Naive B cell (primary cell): Measurements from ENCODE around the gene EVL. TPM values are rescaled to one million over a fixed set of nuclear protein-coding genes. Genes with fewer than 3 reads are reported as not detected.
A peak's percentile ranks its signal among the peaks of the same experiment; 100 is the strongest.
"Not testable (repeated sequence)": the region's sequence is repeated elsewhere in the genome, so short reads cannot be mapped to it uniquely, and the experiment has no call there.

Source experiments
- ATAC-seq, 2 donors: fragments of 150-1000 bp; cut with Tn5 transposase; 2 replicates each; pipeline ENCODE4 v1.10.0; 2021; ENCODE audit warnings: low read depth in 2 of 2, mild to moderate bottlenecking in 2 of 2, moderate library complexity in 2 of 2
- DNase-seq: peaks from one replicate; pipeline ENCODE4 v3.0.0; 2022
- H3K27ac Mint-ChIP-seq, 6 donors: one replicate each; pipeline ENCODE4 v1.8.0; 2020 to 2022; ENCODE audit warnings: mild to moderate bottlenecking in 6 of 6, mixed read lengths in 6 of 6, moderate library complexity in 5 of 6, inconsistent platforms in 2 of 6
- H3K27me3 Mint-ChIP-seq, 3 donors: one replicate each; pipeline ENCODE4 v1.8.0; 2021 to 2022; ENCODE audit warnings: mixed read lengths in 3 of 3, mild to moderate bottlenecking in 1 of 3
- H3K36me3 Mint-ChIP-seq, 2 donors: one replicate each; pipeline ENCODE4 v1.8.0; 2020 to 2022; ENCODE audit warnings: mixed read lengths in 2 of 2, inconsistent platforms in 1 of 2, mild to moderate bottlenecking in 1 of 2
- H3K4me1 Mint-ChIP-seq, 3 donors: one replicate each; pipeline ENCODE4 v1.8.0; 2020 to 2022; ENCODE audit warnings: mixed read lengths in 3 of 3, inconsistent platforms in 1 of 3, mild to moderate bottlenecking in 1 of 3, moderate library complexity in 1 of 3
- H3K4me3 Mint-ChIP-seq, 8 donors: one replicate each; pipeline ENCODE4 v1.8.0; 2020 to 2022; ENCODE audit warnings: mild to moderate bottlenecking in 8 of 8, mixed read lengths in 8 of 8, moderate library complexity in 8 of 8, inconsistent platforms in 2 of 8
- H3K9me3 Mint-ChIP-seq, 7 donors: one replicate each; pipeline ENCODE4 v1.8.0; 2020 to 2022; ENCODE audit warnings: mixed read lengths in 7 of 7, mild to moderate bottlenecking in 5 of 7, inconsistent platforms in 2 of 7, moderate library complexity in 1 of 7
- polyA plus RNA-seq, 6 donors: library from polyadenylated mRNA; unstranded; fragments of 300-500 nt; fragmentation: Illumina TruSeq; gene quantifications; one replicate each; pipeline ENCODE4 v1.2.3, GENCODE V29; 2021; ENCODE audit warnings: low read depth in 6 of 6

The EVL gene
- polyA plus RNA-seq, 6 donors from 2014 or later, result 76.5 to 135 (median 89.8) TPM

DNA sequence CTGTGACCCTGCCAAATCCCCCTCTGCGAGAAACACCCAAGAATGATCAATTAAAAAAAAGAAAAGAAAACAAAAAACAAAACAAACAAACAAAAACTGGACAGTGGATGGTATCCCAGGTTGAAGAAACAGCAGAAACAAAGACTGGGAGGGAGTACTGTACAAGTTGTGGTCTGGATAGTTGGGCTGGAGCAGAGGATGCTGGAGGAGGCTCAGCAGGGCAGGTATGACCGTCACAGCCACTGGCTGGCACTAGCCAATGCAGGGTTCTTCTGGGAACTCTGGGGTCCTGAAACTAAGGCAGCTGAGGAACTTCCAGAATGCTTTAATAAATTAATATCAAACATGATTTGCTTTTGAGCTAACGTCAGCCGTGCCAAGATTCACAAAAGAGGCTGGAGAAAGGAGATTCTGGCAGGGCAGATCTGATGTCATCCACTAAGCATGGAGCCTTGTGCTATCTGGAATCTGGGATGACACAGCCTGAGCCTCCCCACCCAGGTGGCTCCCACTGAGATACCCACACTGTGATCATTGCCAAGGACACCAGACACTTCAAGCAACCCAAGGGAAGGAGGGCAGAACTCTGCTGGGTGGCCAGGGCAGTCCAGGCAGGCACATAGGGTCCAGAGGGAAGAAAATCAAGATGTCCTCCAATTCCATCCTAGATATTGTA, 116.8 kb downstream of the EVL start:
- not testable (repeated sequence) for DNase-seq, H3K36me3 Mint-ChIP-seq, H3K4me1 Mint-ChIP-seq, ATAC-seq, H3K4me3 Mint-ChIP-seq, H3K27me3 Mint-ChIP-seq, H3K9me3 Mint-ChIP-seq
- peak overlapping the region in 1 of 6 donors; percentile 56 for H3K27ac Mint-ChIP-seq

DNA sequence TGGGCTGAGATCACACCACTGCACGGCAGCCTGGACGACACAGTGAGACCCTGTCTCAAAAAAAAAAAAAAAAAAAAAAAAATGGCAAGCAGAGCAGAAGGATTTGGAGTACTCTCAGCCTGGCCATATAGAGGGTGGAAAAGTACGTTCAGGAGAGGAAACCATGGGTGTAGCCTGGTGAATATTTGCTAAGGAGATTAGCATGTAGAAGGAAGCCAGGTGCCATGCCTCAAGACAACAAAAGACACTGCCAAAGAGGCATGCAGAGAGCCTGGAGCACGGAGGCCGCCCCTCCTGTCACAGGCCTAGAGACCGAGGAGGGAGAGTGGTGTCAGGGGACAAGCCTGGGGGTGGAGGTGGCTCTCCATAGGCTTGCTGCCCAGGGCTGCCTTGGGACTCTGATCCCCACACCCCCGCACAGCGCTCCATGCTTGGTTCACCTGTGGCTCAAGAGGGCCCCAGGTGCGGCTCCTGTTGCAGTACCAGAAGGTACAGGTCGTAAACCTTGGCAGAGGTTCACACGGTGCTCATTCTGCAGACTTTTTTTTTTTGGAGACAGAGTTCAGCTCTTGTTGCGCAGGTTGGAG, 122.1 kb downstream of the EVL start:
- no peaks in the 10 kb centered on the region for H3K9me3 Mint-ChIP-seq

GRCh38 chr14:100188392-100189030, 123.3 kb downstream of the EVL start:
- DNase-seq (no peak), ATAC-seq (no peak)
- H3K27ac Mint-ChIP-seq, result peak overlapping the region in 2 of 6 donors; percentile 4 to 34
- H3K4me1 Mint-ChIP-seq, result peaks cover 5 to 6% (median 5%) of the 10 kb centered on the region in 3 donors
- H3K36me3 Mint-ChIP-seq, result no peaks in the 10 kb centered on the region
- no peak overlapping the region for H3K4me3 Mint-ChIP-seq
- H3K27me3 Mint-ChIP-seq, result no peaks in the 10 kb centered on the region
- H3K9me3 Mint-ChIP-seq, result no peaks in the 10 kb centered on the region

More for the DNA sequence above, 122.1 kb downstream of the EVL start:
- ATAC-seq (no peak), DNase-seq (no peak)
- Mint-ChIP-seq H3K27ac (no peak overlapping the region), H3K4me3 (no peak overlapping the region), H3K27me3 (no peaks in the 10 kb centered on the region), H3K4me1 (no peaks in the 10 kb centered on the region), H3K36me3 (no peaks in the 10 kb centered on the region)

DNA sequence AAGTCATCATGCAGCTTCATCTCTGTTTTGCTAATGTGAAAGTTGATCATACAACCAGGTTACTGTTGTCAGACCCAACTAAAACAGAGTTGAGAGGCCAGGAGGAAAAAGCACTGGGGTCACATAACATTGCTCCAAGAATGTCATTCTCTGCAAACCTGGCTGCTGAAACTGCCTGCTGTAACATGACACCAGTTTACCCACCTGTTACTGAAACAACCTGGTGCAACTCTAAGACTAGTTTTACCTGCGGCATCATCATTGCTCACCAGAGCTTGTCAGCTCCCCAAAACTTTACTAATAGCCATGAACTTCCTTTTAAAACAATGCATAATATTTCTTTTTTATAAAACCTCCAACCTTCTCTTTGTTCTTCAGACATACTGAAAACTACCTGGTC, 124.9 kb downstream of the EVL start:
- Mint-ChIP-seq H3K36me3 (no peaks in the 10 kb centered on the region), H3K9me3 (no peaks in the 10 kb centered on the region), H3K27me3 (no peaks in the 10 kb centered on the region), H3K4me3 (no peak overlapping the region), H3K4me1 (peaks cover 7 to 9% (median 9%) of the 10 kb centered on the region in 3 donors), H3K27ac (peak overlapping the region in 1 of 6 donors; percentile 19)
- DNase-seq, result no peak
- no peak for ATAC-seq

GRCh38 chr14:100191584-100192249, 126.5 kb downstream of the EVL start:
- Mint-ChIP-seq H3K4me3 (peak overlapping the region in 4 of 8 donors; percentile 15 to 87 (median 56)), H3K36me3 (no peaks in the 10 kb centered on the region), H3K4me1 (peaks cover 7 to 9% (median 9%) of the 10 kb centered on the region in 3 donors), H3K27ac (peak overlapping the region in 3 of 6 donors; percentile 72 to 85 (median 82)), H3K9me3 (no peaks in the 10 kb centered on the region), H3K27me3 (no peaks in the 10 kb centered on the region)
- ATAC-seq (no peak), DNase-seq (no peak)

DNA sequence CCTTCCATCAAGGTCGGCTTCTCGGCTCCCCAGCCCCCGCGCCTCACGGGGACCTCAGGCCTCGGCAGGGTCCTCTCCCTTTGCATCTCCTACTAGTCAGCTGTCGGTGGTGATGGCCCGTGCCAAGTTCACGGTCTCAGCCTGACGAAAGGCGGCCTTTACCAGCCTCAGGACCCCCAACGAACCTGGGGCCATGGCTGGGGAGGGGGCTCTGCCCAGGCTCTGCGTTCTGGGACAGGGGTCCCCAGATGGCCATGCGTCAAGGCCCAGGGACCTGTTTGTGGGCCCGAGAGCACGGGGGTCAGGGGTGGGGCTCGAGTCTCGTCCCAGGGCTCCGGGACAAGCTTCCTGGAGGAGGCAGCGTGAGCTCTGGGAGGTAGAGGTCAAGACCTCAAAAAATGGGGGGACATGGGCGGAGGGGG, 127.0 kb downstream of the EVL start:
- Mint-ChIP-seq H3K36me3 (no peaks in the 10 kb centered on the region), H3K9me3 (no peaks in the 10 kb centered on the region), H3K4me3 (peak overlapping the region in 7 of 8 donors; percentile 47 to 89 (median 74)), H3K4me1 (peaks cover 7 to 9% (median 9%) of the 10 kb centered on the region in 3 donors), H3K27ac (peak overlapping the region in 3 of 6 donors; percentile 72 to 90 (median 79)), H3K27me3 (no peaks in the 10 kb centered on the region)
- no peak for ATAC-seq
- DNase-seq, result no peak

- DNase-seq (peak; percentile 100), ATAC-seq (peak; percentile 97 to 99)
- H3K36me3 Mint-ChIP-seq, result no peaks in the 10 kb centered on the region
- H3K27ac Mint-ChIP-seq, result peak overlapping the region; percentile 49 to 95 (median 85)
- H3K9me3 Mint-ChIP-seq, result no peaks in the 10 kb centered on the region
- no peaks in the 10 kb centered on the region for H3K27me3 Mint-ChIP-seq
- peak overlapping the region; percentile 47 to 89 (median 71) for H3K4me3 Mint-ChIP-seq
- peaks cover 7 to 9% (median 9%) of the 10 kb centered on the region in 3 donors for H3K4me1 Mint-ChIP-seq
Observed at GRCh38 chr14:100192672-100193416, 127.6 kb downstream of the EVL start.

Other genes with a start within 250 kb of the EVL start
- 1 to 10 TPM in 3 of 6 donors, under 1 TPM in 3; 0.29 to 3.6 (median 0.96) TPM for gene DEGS2, start 94.2 kb downstream of the EVL start, polyA plus RNA-seq
- 10 to 100 TPM; 12.7 to 25.0 (median 18.7) TPM for gene YY1, start 173.7 kb downstream of the EVL start, polyA plus RNA-seq
- gene SLC25A29, start 241.0 kb downstream of the EVL start, polyA plus RNA-seq, result 10 to 100 TPM in 1 of 6 donors, 1 to 10 TPM in 5; 1.8 to 13.3 (median 3.3) TPM